ENCODE measurements around the gene CAMTA1. TPM values are rescaled to one million over a fixed set of nuclear protein-coding genes. Genes with fewer than 3 reads are reported as not detected.

CAMTA1 gene
- total RNA-seq, 1 experiment from 2014 or later, result 105 TPM

DNA sequence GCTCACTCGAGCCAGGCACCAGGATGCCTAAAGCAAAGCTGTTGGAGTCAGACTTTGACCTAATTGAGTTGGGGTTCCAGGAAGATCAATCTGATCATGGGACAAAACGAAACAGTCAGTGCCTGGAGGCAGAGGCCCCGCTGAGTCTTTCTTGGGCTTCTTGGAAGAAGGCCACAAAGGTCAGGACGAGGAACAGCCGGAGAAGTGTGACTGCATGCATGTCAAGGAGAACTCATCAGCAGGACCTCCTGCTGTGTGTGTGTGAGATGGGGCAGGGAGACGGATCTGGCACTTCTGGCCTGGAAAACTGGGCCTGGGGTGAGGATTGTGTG is 190.8 kb downstream of the CAMTA1 start:
- DNase-seq (ENCODE audit: low read depth), result no peak

DNA sequence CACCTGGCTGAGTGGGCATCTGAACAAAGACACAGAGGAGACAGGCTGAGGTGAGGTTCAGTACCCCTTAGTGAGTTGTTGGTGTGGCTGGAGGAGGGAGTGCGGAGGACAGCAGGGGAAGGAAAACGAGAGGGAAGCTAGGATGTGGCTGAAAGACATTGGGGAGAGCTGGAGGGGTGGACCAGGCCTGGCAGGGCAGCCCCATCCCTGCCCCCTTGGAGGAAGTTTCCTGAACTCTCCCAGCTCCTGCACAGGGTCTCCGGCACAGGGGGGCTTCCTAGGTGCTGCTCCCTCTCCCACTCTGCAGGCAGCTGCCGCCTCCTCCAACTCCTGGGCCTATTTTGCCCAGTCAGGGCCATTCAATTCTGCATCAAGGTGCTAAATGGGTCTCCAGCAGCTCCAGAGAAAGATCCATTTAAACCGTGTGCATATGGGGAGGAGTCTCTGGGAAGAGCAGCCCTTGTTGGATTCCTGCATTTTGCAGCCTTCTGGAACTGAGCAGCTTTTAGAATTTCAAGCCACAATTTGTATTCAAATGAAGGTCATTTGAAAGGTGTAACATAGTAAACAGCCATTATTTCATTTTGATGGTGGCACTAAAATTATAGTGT is 193.9 kb downstream of the CAMTA1 start:
- no peak for DNase-seq (ENCODE audit: low read depth)

DNA sequence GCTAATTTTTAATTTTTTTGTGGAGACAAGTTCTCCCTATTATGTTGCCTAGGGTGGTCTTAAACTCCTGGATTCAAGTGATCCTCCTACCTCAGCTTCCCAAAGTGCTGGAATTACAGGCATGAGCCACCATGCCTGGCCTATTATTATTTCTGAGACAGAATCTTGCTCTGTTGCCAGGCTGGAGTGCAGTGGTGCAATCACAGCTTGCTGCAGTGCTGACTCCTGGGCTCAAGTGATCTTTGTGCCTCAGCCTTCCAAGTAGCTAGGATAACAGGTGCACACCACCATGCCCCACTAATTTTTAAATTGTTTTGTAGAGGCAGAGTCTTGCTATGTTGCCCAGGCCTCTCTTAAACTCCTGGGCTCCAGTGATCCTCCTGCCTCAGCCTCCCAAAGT is 196.3 kb downstream of the CAMTA1 start:
- no peak for DNase-seq (ENCODE audit: low read depth)

DNA sequence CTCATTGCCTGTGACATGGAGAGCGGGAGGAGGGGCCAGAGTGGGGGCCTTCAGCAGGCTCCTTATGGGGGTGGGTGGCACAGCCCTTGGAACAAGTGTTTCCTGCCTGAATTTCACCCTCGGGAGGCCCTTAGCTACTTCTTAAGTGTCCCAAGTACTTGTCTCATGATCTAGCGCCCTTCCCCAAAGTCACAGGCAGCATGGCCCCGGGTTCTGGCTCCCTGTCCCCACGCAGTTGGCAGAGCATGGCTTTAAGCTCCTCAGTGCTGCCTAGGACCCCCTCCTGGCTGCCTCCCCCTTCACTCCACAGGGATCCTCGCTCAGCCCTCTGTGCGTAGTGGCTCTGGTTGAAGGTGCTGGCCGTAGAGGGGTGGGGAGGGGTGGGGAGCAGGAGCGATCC is 197.2 kb downstream of the CAMTA1 start:
- DNase-seq (ENCODE audit: low read depth), result no peak

DNA sequence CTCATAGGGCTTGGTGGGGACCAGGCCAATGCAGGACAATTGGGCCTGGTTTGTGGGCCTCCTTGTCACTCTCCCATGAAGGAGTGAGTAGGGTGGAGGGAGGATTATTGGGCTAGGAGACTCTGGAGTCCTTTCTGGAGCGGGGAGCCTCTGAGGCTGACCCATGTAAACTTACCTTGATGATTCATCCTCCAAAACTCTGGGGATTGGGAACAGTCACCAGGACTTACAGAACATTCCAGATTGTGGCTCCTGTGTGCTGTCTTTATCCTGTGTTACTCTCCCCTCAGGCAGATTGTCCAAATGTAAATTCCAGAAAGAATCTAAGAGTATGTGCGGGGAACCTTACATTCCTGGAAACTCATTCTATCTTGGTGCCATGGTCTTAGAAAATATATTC is 197.6 kb downstream of the CAMTA1 start:
- DNase-seq (ENCODE audit: low read depth), result no peak

DNA sequence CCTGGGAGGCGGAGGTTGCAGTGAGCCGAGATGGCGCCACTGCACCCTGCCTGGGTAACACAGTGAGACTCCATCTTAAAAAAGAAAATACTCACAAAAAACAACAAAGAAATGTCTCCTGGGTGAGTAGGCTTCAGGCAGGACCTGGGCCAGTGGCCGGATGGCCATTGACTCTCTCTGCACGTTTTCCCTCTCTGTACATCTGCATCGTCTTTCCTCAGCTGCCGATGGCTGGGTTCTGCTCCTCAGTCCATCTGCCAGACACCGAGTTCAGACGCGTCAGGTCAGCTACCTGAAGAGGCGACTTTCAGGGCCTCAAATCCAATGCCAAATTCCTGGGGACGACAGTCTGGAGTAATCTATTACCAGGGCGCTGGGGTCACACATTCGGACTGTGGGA is 199.3 kb downstream of the CAMTA1 start:
- no peak for DNase-seq (ENCODE audit: low read depth)

DNA sequence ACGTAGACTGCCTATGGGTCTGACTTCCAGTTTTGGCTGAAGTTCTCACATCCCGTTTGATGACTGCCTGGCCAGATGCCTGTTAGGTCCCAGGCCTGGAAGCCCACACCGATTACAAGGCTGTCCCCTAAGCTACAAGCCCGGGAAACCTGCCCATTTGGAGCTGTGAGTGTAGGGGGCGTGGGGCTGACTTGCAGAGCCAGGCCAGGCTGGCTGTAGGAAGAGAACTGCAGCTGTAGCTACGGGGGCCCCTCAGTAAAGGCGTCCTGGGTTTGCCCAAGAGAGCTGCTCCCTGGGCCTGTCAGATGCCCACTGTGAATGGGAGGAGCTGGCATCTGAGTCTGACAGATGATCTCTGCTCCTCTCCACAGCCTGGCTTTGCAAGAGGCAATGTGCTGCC is 199.7 kb downstream of the CAMTA1 start:
- DNase-seq (ENCODE audit: low read depth), result no peak

DNA sequence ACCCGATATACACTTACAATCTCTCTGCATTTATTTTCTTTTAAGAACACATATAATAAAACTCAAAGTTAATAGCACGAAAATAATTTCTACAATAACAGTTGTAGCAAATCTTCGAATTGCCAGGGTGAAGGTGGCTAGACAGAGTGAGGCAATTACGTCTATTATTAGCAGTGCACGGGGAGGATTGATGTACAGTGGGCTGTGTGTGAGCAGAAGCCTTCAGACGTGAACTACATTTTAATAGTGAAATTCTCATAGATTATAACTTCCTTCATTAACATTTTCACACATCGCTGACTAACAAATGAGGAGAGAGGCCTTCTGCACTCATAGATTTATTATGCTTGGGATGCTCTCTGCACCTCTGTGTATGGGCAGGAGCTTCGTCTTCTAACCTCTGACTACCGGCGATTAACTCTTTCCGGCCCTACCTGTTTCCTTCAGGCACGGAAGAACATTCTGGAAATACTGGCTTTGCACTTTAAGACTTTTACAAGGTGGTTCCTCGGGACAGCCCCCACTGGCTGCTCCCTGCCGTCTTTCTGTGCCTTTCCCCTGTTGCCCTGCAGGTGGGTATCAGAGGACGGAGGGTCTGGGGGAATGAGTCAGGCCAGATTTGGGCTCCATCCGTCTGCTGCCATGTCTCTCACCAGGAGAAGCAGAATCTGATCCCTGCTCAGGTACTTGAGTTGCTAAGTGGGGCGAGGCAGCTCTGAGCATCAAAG is 200.5 kb downstream of the CAMTA1 start:
- DNase-seq (ENCODE audit: low read depth), result no peak

DNA sequence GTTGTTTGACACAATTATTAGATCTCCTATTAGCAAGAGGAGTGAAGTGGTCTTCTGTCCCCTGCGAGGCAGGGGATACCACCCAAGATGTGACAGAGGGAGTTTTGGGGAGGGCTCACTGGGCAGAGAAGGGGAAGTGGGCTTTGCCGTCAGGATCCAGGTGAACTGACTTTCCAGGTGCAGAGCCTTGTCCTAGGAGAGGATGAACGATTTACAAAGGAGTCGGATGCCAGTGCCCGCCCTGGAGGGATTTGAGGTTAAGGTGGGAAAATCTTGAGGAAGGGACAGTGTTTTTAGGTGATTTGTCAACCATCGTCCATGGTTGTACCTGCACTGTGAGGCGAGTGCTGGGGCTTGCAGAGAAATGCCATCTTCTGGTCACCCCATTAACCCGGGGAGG is 201.0 kb downstream of the CAMTA1 start:
- DNase-seq (ENCODE audit: low read depth), result no peak

DNA sequence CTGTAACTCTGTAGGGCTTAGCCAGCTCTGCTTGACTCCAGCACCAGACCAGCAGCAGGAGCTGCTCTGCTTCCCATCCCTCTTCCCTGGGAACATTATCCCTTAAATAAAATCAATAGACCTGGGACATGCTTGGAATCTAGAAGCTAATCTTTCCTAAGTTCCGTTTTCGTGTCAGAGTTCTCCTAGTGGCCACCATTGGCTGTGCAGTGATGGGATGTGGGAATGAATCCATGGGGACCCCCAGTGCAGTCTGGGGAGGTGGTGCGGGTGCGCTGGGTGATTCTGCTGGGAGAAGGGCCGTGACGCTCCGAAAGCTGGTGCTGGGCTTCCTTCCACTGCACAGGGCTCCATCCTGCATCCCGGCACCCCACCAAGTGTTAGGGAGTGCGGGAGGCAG is 202.7 kb downstream of the CAMTA1 start:
- DNase-seq (ENCODE audit: low read depth), result no peak

DNA sequence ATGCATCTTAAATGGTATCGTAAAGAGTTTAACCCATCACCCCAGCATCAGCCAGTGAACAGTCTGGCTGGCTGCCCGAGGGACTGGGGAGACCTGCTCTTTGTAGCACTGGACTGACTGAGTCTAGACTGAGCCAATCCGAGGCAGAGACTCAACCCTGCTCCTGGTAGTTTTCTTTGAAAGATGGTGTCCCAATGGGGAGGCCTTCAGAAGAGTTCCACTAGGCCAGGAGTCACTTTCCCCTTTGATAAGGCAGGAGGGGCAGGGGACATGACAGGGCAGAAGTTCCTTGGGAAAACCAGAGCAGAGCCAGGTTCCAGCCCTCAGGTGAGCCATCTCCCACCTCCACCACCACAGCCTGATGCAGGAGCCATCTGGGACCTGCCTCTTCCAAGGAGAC is 203.5 kb downstream of the CAMTA1 start:
- DNase-seq (ENCODE audit: low read depth), result no peak

DNA sequence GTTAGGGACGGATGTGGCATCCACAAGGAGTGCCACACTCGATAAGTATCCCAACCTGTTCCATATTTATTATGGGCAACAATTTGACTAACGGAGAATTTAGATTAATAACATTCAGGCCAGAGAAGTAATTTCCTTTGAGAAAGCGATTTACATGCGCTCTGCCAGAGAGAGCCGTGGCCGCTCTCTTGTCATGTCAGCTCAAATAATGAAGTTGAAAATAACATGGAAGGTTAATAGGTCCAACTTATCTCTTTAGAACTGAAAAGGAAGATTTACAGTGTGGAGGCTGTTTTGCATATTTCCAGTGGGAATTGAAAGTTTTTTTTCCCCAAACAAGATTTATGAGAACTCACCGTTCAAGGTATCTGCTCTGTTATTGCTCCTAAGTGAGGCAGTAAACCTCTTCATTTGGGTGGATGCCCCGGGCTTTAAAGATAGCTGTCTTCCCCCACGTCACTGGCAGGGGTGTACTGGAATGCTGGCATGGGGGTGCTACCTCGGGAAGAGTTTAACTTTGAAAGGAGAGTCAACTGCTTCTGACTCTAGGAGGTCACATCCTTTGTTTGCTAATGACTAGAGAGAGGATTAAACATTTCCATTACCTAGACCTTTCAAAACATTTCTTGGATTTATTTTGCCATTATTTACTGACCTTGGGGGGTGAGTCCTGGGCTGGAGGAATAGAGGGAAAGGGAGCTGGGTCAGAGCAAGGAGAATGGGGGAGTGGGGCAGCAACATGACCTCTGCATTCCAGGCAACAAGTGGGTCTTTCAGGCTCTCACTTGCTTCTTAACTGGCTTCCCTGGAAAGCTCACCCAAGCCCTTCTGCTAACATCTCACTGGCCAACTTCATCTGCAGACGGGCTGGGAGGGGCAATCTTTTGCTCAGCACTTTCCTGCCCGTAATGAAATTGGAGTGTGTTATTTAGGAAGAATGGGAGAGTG is 204.2 kb downstream of the CAMTA1 start:
- DNase-seq (ENCODE audit: low read depth), result no peak

DNA sequence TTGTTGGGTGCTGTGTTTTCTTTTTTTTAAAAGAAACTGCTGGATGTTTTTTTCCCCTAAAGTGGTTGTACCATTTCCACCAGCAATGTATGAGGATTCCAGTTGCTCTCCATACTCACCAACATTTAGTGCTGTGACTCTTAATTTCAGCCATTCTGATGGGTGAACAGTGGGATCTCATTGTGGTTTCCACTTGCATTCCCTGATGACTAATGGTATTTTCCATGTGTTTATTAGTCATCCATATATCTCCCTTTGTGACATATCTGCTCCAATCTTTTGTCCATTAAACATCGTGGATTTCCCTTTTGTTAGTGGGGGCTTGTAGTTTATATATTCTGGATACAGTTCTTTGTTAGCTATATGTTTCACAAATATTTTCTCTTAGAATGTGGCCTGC is 206.0 kb downstream of the CAMTA1 start:
- DNase-seq (ENCODE audit: low read depth), result peak; percentile 79

DNA sequence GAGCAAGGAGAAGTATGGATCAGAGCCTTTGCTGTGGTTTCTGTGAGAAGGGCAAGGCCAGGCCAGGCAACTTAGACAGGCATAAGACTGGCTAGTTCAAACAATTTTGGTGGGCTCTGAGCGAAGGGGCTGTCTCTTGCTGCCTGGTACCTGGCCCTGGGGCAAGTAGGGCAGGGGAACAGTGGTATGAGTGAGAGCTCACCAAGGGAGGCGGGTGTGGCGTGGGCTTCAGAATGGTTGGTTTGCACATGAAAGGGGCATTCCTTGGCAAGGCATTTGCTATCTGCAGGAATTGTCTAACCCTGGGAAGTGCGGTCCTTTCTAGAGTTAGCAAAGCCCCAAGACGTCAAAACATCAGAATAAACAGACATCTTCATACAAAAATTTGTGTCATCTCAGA is 210.5 kb downstream of the CAMTA1 start:
- DNase-seq (ENCODE audit: low read depth), result no peak

DNA sequence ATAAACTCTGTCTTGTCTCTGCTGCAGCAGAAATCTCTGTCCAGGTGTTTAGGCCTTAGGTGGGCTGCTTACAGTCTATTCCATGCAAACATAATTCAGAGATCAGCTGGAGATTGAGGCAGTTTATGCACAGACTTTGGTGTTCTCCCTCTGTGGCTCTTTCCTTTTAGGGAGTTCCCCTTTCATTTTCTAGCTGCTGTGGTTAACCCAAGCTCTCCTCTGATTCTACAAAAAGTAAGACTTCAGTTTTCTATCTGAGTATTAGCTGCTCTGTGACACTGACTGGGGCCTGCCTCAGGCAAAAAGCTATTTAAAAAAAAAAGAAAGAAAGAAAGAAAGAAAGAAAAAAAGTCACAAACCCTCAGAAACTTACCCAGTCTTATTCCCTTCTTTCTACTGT is 211.1 kb downstream of the CAMTA1 start:
- no peak for DNase-seq (ENCODE audit: low read depth)

DNA sequence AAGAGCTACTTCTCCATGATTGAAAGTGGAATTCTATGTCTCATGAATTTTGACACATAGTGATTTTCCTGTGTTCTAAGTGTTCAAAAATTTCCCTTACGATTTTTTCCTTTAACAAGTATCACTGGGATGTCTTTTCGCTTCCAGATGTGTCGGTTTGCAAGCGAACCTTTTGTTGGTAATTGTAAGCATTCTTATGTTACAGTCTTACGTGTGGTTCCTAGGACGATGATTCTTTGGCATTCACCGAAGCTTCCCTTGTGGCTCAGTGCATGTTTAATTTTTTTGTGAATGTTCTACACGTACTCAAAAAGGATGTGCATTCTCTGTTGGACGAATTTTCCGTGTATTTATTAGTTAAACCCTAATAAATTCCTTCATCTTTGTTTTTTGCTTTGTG is 211.6 kb downstream of the CAMTA1 start:
- no peak for DNase-seq (ENCODE audit: low read depth)

DNA sequence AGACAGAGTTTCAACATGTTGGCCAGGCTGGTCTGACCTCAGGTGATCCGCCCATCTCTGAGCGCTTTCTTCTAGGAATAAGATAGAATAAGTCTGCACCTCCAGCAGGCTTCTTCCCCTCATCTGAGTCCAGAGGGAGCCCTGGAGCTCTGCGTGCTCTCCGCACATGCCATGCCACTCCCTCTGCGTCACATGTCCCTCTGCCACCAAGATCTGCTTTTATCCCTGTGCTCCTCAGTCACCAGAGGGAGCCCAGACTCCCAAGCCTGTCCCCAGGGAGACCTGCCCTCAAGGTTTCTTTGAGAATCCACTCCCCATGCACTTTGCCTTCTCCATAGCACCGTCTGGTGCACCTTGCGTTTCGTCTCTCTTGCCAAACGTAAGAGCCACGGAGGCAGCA is 213.0 kb downstream of the CAMTA1 start:
- no peak for DNase-seq (ENCODE audit: low read depth)

DNA sequence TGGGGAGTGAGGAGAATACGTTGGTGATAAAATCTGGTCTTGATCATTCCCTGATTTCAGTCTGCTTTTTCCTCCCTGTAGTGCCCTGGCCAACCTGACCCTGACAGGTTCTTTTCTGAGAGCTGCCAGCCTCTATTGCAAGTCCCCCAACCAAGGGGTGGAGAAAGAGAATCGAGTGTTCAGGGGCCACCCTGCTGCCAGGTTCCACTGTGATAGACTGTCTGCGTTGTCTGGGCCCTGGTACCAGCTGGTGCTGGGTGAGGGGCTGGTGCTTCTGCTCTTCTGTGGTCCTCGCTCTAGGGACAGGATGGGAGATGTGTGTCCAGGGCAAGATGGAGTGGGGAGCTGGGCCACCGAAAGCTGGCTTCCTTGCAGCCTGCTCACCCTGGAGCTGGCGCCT is 214.6 kb downstream of the CAMTA1 start:
- DNase-seq (ENCODE audit: low read depth), result no peak

DNA sequence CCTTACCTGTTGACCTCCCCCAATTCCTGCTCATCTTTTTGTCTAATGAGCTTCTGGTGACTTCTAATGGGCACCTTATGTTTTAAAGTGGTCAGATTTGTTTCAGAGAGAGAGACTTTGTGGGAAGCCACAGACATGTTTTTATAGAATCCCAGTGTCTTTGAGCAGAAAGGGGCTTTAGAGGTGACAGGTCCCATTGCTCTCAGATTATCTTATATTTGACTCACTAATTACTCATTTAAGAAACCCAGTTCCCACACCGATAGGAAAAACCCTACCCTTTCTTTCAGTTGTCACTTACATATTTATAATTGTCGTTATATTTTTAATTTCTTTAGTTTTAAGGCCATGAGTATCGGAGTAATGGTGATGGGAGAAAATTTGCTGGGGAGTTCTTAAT is 215.5 kb downstream of the CAMTA1 start:
- no peak for DNase-seq (ENCODE audit: low read depth)

DNA sequence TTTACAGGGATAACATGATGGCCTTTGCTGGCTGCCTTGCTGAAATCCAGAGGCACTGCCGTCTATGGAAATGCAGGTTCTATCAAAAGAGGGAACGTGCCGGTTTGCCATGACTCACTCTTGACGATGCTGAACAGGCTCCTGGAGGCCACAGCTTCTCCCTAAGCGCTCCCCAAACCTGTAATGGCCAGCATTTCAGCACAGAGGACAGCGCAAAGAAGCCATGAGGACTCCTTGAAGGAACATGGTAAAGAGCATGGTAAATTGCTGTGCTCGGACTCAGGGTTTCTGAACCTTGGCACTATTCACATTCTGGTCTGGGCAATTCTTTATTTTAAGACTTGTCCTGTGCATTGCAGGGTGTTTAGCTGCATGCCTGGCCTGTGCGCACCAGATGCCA is 217.5 kb downstream of the CAMTA1 start:
- DNase-seq (ENCODE audit: low read depth), result no peak

DNA sequence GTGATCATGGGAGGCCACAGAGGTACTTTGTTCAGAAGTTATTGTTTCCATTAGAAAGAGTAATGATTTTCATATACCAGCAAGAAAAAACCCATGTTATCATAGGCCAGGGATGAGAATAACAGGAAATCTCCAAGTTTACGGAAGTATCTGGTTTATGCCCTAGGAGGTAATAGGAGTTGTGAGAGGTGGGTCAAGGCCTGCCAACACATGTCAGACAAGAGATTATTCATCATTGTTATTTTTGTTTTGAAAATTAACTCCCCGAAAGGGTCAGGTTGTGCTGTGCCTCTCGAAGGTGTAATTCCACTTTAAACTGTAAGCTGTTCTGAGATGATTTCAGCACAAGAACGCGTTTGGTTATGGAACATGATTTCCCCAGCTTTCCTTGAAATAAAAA is 218.4 kb downstream of the CAMTA1 start:
- DNase-seq (ENCODE audit: low read depth), result no peak

DNA sequence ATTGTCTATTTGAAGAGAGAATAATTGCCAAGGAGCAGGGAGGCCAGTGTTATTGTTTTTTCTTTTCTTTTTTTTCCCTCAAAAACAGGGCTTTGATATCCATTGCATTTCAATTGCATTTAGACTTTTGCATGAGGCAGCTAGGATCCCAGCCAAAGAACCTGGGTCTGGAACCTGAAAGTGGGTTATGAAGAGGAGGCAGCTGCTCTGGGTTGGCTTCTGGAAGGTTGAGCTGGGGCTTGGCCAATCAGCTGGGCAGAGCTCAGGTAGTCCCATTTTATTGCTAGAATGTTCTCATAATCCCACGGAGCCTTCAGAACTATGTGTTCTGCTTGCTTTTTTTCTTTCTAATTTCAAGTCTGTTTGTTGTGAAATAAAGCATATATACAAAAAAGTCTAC is 218.9 kb downstream of the CAMTA1 start:
- no peak for DNase-seq (ENCODE audit: low read depth)

DNA sequence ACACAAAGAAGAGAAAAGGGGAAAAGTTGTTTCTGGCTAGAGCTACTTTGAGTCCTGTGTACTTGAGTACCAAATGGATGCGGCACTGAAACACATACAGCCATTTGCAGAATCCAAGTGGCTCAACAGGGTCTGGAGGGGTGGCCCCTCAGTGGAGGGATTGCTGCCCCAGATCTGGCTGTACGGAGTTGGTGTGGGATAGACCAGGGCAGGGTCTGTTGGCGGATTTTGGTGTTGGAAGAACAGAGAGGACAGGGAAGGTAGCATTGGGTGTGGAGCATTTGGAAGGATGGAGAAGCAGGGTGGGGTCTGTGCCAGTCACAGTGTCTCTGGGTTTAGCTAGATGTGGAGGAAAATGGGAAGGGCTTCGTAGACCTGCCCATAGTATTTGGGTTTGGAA is 220.5 kb downstream of the CAMTA1 start:
- no peak for DNase-seq (ENCODE audit: low read depth)
